WTC11 (cell line): ENCODE measurements around the gene HPDL. TPM values are rescaled to one million over a fixed set of nuclear protein-coding genes. Genes with fewer than 3 reads are reported as not detected.

Experiments used
- CBFB ChIP-seq: sonication (generic); formaldehyde crosslinking; IDR thresholded peaks from 2 replicates; pipeline ENCODE4 v1.8.1; 2022; ENCODE audit warnings: mild to moderate bottlenecking, low read depth, missing genetic modification reagents
- CREB1 ChIP-seq: sonication (generic); formaldehyde crosslinking; IDR thresholded peaks from 2 replicates; pipeline ENCODE4 v1.8.0; 2023; ENCODE audit warnings: mild to moderate bottlenecking, missing genetic modification reagents
- FOXJ3 ChIP-seq: sonication (generic); formaldehyde crosslinking; IDR thresholded peaks from 2 replicates; pipeline ENCODE4 v1.9.0; 2021; ENCODE audit warnings: missing genetic modification reagents, mild to moderate bottlenecking, borderline replicate concordance
- GTF2I ChIP-seq: fragments of 250-450 bp; sonication (Bioruptor Pico); conservative IDR thresholded peaks from 2 replicates; pipeline ENCODE4 v1.4.0; 2021; ENCODE audit warnings: mild to moderate bottlenecking
- HMGA2 ChIP-seq: fragments of 250-450 bp; sonication (Bioruptor Pico); IDR thresholded peaks from 2 replicates; pipeline ENCODE4 v1.4.0; 2021; ENCODE audit warnings: mild to moderate bottlenecking, moderate library complexity
- JUN ChIP-seq: sonication (generic); formaldehyde crosslinking; IDR thresholded peaks from 2 replicates; pipeline ENCODE4 v1.8.0; 2023; ENCODE audit warnings: mild to moderate bottlenecking, missing genetic modification reagents
- MYBL2 ChIP-seq: sonication (generic); formaldehyde crosslinking; IDR thresholded peaks from 2 replicates; pipeline ENCODE4 v1.8.1; 2023; ENCODE audit warnings: mild to moderate bottlenecking, moderate library complexity, missing genetic modification reagents
- NFYB ChIP-seq: sonication (generic); formaldehyde crosslinking; conservative IDR thresholded peaks from 2 replicates; pipeline ENCODE4 v1.8.0; 2022; ENCODE audit warnings: low read depth, missing genetic modification reagents
- NR3C1 ChIP-seq: sonication (generic); formaldehyde crosslinking; conservative IDR thresholded peaks from 2 replicates; pipeline ENCODE4 v1.8.1; 2023; ENCODE audit warnings: low read depth, mild to moderate bottlenecking, missing genetic modification reagents
- OVOL2 ChIP-seq: fragments of 250-450 bp; sonication (Bioruptor Pico); IDR thresholded peaks from 2 replicates; pipeline ENCODE4 v1.9.0; 2021; ENCODE audit warnings: mild to moderate bottlenecking, borderline replicate concordance
- RELA ChIP-seq: sonication (generic); formaldehyde crosslinking; IDR thresholded peaks from 2 replicates; pipeline ENCODE4 v1.8.1; 2022; ENCODE audit warnings: missing genetic modification reagents, mild to moderate bottlenecking, borderline replicate concordance
- RORB ChIP-seq: fragments of 250-450 bp; sonication (Bioruptor Pico); IDR thresholded peaks from 2 replicates; pipeline ENCODE4 v1.9.0; 2021; ENCODE audit warnings: mild to moderate bottlenecking
- SMAD4 ChIP-seq: sonication (generic); formaldehyde crosslinking; IDR thresholded peaks from 2 replicates; pipeline ENCODE4 v1.8.0; 2022; ENCODE audit warnings: mild to moderate bottlenecking, missing genetic modification reagents
- TCF7 ChIP-seq: sonication (generic); formaldehyde crosslinking; IDR thresholded peaks from 2 replicates; pipeline ENCODE4 v1.8.0; 2022; ENCODE audit warnings: mild to moderate bottlenecking, low read depth, missing genetic modification reagents, moderate library complexity
- TP53 ChIP-seq: sonication (generic); formaldehyde crosslinking; IDR thresholded peaks from 2 replicates; pipeline ENCODE4 v1.8.1; 2023; ENCODE audit warnings: mild to moderate bottlenecking, missing genetic modification reagents
- ZNF219 ChIP-seq: sonication (generic); formaldehyde crosslinking; IDR thresholded peaks from 2 replicates; pipeline ENCODE4 v1.8.0; 2023; ENCODE audit warnings: missing genetic modification reagents, mild to moderate bottlenecking, borderline replicate concordance
- ZNF232 ChIP-seq: sonication (generic); formaldehyde crosslinking; IDR thresholded peaks from 2 replicates; pipeline ENCODE4 v1.8.0; 2022; ENCODE audit warnings: mild to moderate bottlenecking, missing genetic modification reagents
- total RNA-seq: library from RNA; stranded (reverse); gene quantifications from 3 replicates; pipeline ENCODE4 v1.2.3, GENCODE V29; 2021
- TF ChIP-seq, protein P1 (sequence below): fragments of 200-600 bp; IDR thresholded peaks from 2 replicates; pipeline ENCODE4 v1.8.0; 2022; ENCODE audit warnings: antibody characterized with exemption
- TF ChIP-seq, protein P2 (sequence below): sonication (generic); formaldehyde crosslinking; IDR thresholded peaks from 2 replicates; pipeline ENCODE4 v1.8.1; 2022; ENCODE audit warnings: low read depth, mild to moderate bottlenecking, moderate library complexity, missing genetic modification reagents, borderline replicate concordance
- TF ChIP-seq, protein P3 (sequence below): fragments of 250-450 bp; sonication (Bioruptor Pico); conservative IDR thresholded peaks from 2 replicates; pipeline ENCODE4 v1.9.0; 2021; ENCODE audit warnings: mild to moderate bottlenecking
- TF ChIP-seq, protein P4 (sequence below): sonication (generic); formaldehyde crosslinking; IDR thresholded peaks from 2 replicates; pipeline ENCODE4 v1.8.1; 2022; ENCODE audit warnings: mild to moderate bottlenecking, moderate library complexity, missing genetic modification reagents
- TF ChIP-seq, protein P5 (sequence below): sonication (generic); formaldehyde crosslinking; IDR thresholded peaks from 2 replicates; pipeline ENCODE4 v1.8.0; 2023; ENCODE audit warnings: missing genetic modification reagents, mild to moderate bottlenecking, borderline replicate concordance

HPDL gene
- total RNA-seq, 1 experiment from 2014 or later: 44.0 TPM

DNA sequence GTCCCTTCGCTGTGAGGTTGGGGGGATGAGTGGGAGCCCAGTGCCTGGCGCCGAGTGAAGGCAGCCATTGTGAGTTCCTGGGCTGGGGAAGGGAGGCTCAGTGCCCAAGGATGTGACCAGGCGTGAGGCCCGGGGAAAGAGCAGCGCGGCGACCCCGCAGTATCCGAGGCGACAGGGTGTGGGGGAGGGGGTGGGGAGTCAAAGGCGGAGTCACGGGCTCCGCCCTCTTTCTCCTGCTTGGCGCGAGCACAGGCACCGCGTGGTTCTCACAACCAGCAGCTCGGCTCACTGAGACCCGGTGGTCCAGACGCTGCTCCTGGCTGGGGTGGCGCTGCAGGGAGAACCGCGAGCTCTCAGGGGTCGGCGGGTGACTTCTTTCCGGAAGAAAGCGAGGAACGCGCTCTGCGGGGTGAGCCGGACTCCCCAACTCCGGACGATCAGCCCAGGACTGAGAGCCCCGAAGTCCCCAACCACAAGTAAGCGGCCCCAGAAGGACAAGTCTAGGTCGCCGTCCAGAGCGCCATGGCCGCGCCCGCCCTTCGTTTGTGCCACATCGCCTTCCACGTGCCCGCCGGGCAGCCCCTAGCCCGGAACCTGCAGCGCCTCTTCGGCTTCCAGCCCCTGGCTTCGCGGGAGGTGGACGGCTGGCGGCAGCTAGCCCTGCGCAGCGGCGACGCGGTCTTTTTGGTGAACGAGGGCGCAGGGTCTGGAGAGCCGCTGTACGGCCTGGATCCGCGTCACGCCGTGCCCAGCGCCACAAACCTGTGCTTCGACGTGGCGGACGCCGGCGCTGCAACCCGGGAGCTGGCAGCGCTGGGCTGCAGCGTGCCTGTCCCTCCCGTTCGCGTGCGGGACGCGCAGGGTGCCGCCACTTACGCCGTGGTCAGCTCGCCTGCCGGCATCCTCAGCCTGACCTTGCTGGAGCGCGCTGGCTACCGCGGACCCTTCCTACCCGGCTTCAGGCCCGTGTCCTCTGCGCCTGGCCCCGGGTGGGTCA is at the start of gene HPDL (continued):
- TF ChIP-seq RELA (CRISPR knock-in tag) (no peak), TP53 (peak; percentile 79; the same call in 1 of the 2 replicates), HMGA2 (CRISPR knock-in tag) (no peak), RORB (no peak), MYBL2 (peak; percentile 67), OVOL2 (CRISPR knock-in tag) (no peak), JUN (CRISPR knock-in tag) (peak; percentile 70; the same call in 1 of the 2 replicates), ZNF232 (peak; percentile 81; the same call in 1 of the 2 replicates), ZNF219 (CRISPR knock-in tag) (no peak), NFYB (CRISPR knock-in tag) (no peak), GTF2I (CRISPR knock-in tag) (no peak), SMAD4 (CRISPR knock-in tag) (no peak), TCF7 (no peak), CREB1 (no peak), FOXJ3 (CRISPR knock-in tag) (no peak), NR3C1 (CRISPR knock-in tag) (no peak; the same call in 1 of the 2 replicates), CBFB (peak; percentile 74; the same call in 1 of the 2 replicates)
- TF ChIP-seq, protein P1, sequence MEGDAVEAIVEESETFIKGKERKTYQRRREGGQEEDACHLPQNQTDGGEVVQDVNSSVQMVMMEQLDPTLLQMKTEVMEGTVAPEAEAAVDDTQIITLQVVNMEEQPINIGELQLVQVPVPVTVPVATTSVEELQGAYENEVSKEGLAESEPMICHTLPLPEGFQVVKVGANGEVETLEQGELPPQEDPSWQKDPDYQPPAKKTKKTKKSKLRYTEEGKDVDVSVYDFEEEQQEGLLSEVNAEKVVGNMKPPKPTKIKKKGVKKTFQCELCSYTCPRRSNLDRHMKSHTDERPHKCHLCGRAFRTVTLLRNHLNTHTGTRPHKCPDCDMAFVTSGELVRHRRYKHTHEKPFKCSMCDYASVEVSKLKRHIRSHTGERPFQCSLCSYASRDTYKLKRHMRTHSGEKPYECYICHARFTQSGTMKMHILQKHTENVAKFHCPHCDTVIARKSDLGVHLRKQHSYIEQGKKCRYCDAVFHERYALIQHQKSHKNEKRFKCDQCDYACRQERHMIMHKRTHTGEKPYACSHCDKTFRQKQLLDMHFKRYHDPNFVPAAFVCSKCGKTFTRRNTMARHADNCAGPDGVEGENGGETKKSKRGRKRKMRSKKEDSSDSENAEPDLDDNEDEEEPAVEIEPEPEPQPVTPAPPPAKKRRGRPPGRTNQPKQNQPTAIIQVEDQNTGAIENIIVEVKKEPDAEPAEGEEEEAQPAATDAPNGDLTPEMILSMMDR: no peak
- TF ChIP-seq, protein P2, sequence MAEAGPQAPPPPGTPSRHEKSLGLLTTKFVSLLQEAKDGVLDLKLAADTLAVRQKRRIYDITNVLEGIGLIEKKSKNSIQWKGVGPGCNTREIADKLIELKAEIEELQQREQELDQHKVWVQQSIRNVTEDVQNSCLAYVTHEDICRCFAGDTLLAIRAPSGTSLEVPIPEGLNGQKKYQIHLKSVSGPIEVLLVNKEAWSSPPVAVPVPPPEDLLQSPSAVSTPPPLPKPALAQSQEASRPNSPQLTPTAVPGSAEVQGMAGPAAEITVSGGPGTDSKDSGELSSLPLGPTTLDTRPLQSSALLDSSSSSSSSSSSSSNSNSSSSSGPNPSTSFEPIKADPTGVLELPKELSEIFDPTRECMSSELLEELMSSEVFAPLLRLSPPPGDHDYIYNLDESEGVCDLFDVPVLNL (CRISPR knock-in tag): 0 out of 2 replicates have a peak, but pooled peaks have one; percentile 24
- TF ChIP-seq, protein P3, sequence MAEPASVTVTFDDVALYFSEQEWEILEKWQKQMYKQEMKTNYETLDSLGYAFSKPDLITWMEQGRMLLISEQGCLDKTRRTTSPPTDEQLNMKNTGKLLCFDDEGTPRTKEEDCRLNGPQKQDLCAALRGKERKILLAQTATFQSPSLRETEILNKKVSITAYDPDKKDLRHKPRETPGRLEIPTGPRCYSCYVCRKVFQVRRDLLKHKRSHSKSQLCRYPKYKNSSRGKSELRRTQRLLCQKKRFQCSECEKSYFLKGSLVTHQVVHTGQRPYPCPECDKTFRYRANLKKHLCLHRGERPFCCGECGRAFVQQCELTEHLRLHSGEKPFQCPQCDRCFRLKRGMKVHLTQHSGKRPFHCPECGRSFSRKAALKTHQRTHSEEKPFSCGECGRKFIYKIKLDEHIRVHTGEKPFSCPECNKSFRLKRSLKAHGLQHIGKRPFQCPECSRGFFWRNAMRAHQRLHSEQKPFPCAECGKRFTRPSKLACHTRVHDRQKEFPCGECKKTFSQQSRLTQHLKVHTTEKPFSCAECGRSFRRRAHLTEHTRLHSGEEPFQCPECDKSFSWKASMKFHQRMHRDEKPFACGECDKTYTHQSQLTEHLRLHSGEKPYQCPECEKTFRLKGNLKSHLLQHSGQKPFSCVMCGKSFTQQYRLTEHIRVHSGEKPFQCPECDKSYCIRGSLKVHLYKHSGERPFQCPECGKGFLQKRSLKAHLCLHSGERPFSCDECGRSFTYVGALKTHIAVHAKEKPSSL: no peak
- TF ChIP-seq, protein P4, sequence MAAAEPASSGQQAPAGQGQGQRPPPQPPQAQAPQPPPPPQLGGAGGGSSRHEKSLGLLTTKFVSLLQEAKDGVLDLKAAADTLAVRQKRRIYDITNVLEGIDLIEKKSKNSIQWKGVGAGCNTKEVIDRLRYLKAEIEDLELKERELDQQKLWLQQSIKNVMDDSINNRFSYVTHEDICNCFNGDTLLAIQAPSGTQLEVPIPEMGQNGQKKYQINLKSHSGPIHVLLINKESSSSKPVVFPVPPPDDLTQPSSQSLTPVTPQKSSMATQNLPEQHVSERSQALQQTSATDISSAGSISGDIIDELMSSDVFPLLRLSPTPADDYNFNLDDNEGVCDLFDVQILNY (CRISPR knock-in tag): peak; percentile 81; the same call in 1 of the 2 replicates
- TF ChIP-seq, protein P5, sequence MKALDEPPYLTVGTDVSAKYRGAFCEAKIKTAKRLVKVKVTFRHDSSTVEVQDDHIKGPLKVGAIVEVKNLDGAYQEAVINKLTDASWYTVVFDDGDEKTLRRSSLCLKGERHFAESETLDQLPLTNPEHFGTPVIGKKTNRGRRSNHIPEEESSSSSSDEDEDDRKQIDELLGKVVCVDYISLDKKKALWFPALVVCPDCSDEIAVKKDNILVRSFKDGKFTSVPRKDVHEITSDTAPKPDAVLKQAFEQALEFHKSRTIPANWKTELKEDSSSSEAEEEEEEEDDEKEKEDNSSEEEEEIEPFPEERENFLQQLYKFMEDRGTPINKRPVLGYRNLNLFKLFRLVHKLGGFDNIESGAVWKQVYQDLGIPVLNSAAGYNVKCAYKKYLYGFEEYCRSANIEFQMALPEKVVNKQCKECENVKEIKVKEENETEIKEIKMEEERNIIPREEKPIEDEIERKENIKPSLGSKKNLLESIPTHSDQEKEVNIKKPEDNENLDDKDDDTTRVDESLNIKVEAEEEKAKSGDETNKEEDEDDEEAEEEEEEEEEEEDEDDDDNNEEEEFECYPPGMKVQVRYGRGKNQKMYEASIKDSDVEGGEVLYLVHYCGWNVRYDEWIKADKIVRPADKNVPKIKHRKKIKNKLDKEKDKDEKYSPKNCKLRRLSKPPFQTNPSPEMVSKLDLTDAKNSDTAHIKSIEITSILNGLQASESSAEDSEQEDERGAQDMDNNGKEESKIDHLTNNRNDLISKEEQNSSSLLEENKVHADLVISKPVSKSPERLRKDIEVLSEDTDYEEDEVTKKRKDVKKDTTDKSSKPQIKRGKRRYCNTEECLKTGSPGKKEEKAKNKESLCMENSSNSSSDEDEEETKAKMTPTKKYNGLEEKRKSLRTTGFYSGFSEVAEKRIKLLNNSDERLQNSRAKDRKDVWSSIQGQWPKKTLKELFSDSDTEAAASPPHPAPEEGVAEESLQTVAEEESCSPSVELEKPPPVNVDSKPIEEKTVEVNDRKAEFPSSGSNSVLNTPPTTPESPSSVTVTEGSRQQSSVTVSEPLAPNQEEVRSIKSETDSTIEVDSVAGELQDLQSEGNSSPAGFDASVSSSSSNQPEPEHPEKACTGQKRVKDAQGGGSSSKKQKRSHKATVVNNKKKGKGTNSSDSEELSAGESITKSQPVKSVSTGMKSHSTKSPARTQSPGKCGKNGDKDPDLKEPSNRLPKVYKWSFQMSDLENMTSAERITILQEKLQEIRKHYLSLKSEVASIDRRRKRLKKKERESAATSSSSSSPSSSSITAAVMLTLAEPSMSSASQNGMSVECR (CRISPR knock-in tag): peak; percentile 38; the same call in 1 of the 2 replicates
